ENCODE data around the gene SYT9.

SYT9 gene

DNA sequence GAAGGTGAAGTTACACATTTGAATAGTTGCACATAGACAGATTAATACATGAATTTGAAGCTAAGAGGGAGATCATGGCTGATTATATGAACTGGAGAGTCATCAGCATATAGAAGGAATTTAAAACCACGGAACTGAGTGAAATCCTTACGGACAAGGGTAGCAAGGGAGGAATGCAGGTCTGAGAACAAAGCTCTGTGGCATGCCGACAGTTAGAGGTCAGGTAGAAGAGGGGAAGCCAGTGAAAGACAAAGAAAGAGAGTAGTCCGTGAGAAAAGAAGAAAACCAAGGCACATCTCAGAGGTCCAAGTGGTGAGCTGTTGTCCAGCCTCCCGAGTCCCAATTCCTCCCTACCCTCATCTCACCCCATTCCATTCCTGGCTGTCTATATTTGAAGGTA, 11.8 kb upstream of the SYT9 start:
- H3K4me3 ChIP-seq (ENCODE audit: low read depth, low read length): no peak overlapping the region
- TF ChIP-seq, protein P1, sequence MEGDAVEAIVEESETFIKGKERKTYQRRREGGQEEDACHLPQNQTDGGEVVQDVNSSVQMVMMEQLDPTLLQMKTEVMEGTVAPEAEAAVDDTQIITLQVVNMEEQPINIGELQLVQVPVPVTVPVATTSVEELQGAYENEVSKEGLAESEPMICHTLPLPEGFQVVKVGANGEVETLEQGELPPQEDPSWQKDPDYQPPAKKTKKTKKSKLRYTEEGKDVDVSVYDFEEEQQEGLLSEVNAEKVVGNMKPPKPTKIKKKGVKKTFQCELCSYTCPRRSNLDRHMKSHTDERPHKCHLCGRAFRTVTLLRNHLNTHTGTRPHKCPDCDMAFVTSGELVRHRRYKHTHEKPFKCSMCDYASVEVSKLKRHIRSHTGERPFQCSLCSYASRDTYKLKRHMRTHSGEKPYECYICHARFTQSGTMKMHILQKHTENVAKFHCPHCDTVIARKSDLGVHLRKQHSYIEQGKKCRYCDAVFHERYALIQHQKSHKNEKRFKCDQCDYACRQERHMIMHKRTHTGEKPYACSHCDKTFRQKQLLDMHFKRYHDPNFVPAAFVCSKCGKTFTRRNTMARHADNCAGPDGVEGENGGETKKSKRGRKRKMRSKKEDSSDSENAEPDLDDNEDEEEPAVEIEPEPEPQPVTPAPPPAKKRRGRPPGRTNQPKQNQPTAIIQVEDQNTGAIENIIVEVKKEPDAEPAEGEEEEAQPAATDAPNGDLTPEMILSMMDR (IDR thresholded peaks at IDR 0.05; ENCODE audit: insufficient read depth, low read depth, low read length, missing control alignments): no peak
- DNase-seq (ENCODE audit: low read depth): no peak

DNA sequence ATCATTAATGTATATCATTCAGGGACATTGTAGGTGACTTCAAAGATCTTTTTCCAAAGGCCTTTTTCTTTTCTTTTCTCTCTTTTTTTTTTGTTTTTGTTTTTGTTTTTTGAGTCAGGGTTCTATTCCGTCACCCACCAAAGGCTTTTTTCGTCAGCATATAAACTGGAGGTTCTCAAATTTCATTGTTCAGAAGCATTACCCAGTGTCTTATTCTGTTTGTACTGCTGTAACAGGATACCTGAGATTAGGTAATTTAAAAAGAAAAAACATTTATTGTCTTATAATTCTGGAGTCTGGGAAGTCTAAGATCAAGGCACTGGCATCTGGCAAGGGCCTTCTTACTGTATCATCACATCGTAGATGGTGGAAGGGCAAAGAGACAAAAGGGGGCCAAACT, 6.4 kb upstream of the SYT9 start:
- no peak for DNase-seq (ENCODE audit: low read depth)
- no peak overlapping the region for H3K4me3 ChIP-seq (ENCODE audit: low read depth, low read length)
- TF ChIP-seq, protein P1 (IDR thresholded peaks at IDR 0.05; ENCODE audit: insufficient read depth, low read depth, low read length, missing control alignments): no peak

DNA sequence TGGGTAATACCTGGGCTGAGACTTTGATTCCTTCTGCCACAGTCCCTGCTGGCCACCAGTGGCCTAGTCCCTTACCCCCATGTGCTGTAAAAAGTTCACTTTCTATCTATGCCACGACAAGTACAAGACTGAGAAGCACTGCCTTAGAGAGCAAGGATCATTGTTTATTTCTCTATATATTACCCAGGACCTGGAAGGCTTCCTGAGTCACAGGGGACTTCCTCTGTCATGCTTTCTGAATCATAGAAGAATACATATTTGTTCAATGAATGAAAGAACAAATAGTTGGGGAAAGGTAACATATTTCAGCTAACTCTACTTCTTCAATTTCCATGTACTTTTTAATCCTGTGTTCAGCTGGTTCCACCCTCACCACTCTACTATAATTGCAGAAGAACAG, 5.5 kb upstream of the SYT9 start:
- DNase-seq (ENCODE audit: low read depth): no peak
- H3K4me3 ChIP-seq (ENCODE audit: low read depth, low read length): no peak overlapping the region
- TF ChIP-seq, protein P1 (IDR thresholded peaks at IDR 0.05; ENCODE audit: insufficient read depth, low read depth, low read length, missing control alignments): no peak

DNA sequence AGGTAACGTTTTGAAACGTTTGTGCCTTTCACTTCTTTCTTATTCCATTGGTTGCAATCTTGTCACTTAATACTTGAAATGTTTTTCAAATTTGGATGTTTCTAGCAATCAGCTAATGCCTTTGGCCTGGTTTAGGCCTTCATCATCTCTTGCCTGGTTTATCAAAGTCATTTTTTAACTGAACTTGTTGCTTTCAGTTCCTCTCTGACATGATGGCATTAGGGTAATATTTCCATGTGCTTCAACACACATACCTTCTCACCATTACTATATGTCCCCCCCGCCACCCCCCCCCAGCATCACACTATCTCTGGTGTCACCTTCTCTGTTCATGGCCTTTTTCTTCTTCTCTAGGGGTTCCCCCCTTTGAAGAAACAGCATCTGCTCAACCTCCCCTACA, 1.5 kb upstream of the SYT9 start:
- no peak overlapping the region for H3K4me3 ChIP-seq (ENCODE audit: low read depth, low read length)
- no peak for DNase-seq (ENCODE audit: low read depth)

DNA sequence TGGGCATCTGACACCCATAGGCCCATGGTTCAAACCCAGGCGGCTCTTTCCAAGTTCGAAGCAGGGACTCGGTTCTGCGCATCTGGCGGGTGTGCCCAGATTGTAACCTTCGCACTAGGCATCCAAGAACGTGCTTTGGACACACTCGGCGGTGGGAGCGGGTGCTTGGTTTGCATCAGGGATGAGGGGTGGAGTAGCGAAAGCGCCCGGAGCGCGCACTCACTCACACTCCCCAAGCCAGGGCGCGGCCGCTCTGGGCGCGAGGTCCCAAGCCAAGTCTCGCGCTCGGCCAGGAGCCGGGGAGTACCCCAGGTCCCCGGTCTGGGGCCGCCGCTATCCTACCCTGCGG, 243 bp upstream of the SYT9 start:
- no peak for DNase-seq (ENCODE audit: low read depth)
- TF ChIP-seq, protein P1 (IDR thresholded peaks at IDR 0.05; ENCODE audit: insufficient read depth, low read depth, low read length, missing control alignments): no peak
- no peak overlapping the region; the same call in 1 of the 2 replicates for H3K4me3 ChIP-seq (ENCODE audit: low read depth, low read length)

More for the DNA sequence above, 1.5 kb upstream of the SYT9 start:
- TF ChIP-seq, protein P1 (IDR thresholded peaks at IDR 0.05; ENCODE audit: insufficient read depth, low read depth, low read length, missing control alignments): no peak

DNA sequence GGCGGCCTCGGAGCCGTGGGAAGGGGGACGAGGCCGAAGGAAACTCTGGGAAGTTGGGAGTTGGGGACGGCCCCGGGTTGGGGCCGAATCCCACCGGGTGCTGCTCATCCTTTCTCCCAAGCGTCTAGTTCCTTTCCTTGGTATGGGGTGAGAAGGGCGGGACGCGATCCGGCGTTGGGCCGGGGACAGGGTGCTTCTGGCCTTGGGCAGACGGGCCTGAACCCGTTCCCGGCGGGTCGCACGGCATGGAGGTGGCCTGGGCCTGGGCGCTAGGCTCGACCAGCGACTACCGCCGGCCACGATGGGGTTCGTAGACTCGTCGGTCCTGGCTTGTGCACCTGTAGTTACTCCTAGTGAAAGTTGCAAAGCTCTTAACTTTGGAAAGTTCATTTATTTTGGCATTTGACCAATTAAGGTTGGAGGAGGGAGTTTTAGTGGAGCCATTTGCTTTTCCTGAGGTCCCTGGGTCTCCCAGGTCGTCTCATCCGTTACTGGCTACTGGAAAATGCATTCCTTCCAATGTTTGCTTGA, 1.0 kb downstream of the SYT9 start:
- no peak for DNase-seq (ENCODE audit: low read depth)
- TF ChIP-seq, protein P1 (IDR thresholded peaks at IDR 0.05; ENCODE audit: insufficient read depth, low read depth, low read length, missing control alignments): no peak
- H3K4me3 ChIP-seq (ENCODE audit: low read depth, low read length): no peak overlapping the region

DNA sequence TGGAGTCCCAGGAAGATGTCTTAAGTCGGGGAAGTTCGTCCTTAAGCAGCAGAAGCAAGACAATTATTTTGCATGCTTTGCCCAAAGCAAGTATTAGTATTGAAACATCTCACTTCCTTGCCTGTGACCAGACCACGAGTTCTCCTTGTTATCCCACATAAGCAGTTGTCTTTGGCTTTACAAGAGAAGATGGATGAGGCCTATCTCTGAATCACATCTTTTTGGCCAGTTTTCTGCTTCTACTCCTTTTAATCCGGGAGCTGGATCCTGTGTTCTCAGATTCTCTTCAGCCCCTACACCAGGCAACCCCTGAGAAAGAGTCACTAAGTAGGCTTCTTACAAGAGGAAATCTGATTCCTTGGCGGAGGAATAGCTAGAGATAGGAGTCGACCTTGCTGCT, 2.1 kb downstream of the SYT9 start:
- DNase-seq (ENCODE audit: low read depth): no peak
- TF ChIP-seq, protein P1 (IDR thresholded peaks at IDR 0.05; ENCODE audit: insufficient read depth, low read depth, low read length, missing control alignments): no peak
- H3K4me3 ChIP-seq (ENCODE audit: low read depth, low read length): no peak overlapping the region
